ENCODE data around the gene SLC35F3. TPM values are rescaled to one million over a fixed set of nuclear protein-coding genes. Genes with fewer than 3 reads are reported as not detected.

SLC35F3 gene
- polyA plus RNA-seq, 1 donor from 2014 or later: 13.9 TPM

DNA sequence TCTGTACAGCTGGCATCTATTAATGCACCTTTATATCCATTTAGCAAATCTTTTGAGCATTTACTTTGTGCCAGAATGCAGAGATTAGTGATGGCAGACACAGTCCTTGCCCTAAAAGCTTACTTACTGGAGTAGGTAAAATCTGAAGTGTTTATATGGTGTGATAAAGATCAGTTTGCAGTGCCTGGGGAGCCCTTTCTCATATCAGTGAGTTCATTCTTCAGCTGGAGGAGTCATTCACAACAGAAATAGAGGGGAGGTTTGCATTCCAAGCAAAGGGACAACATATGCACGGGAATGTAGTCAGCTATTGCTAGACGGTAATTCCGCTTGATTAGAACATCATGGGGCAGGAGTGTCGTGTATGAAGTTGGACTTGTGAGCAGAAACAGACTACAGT lies 8.4 kb downstream of the SLC35F3 start:
- H3K4me3 ChIP-seq (ENCODE audit: low read length): no peak overlapping the region
- no peaks in the 10 kb centered on the region for H3K9me2 ChIP-seq (ENCODE audit: insufficient read depth, low read length)
- H3K27me3 ChIP-seq (ENCODE audit: insufficient read depth, low read depth, low read length): no peaks in the 10 kb centered on the region
- no peaks in the 10 kb centered on the region for H3K36me3 ChIP-seq (ENCODE audit: insufficient read depth, low read length)
- H4K20me1 ChIP-seq (ENCODE audit: insufficient read depth): no peaks in the 10 kb centered on the region
- TF ChIP-seq MXI1 (conservative IDR thresholded peaks at IDR 0.05; ENCODE audit: poor library complexity, severe bottlenecking) (no peak), EZH2 (IDR thresholded peaks at IDR 0.05; ENCODE audit: borderline replicate concordance, insufficient read depth, low read length, poor library complexity, severe bottlenecking) (no peak)
- TF ChIP-seq, protein P1, sequence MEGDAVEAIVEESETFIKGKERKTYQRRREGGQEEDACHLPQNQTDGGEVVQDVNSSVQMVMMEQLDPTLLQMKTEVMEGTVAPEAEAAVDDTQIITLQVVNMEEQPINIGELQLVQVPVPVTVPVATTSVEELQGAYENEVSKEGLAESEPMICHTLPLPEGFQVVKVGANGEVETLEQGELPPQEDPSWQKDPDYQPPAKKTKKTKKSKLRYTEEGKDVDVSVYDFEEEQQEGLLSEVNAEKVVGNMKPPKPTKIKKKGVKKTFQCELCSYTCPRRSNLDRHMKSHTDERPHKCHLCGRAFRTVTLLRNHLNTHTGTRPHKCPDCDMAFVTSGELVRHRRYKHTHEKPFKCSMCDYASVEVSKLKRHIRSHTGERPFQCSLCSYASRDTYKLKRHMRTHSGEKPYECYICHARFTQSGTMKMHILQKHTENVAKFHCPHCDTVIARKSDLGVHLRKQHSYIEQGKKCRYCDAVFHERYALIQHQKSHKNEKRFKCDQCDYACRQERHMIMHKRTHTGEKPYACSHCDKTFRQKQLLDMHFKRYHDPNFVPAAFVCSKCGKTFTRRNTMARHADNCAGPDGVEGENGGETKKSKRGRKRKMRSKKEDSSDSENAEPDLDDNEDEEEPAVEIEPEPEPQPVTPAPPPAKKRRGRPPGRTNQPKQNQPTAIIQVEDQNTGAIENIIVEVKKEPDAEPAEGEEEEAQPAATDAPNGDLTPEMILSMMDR (IDR thresholded peaks at IDR 0.05; ENCODE audit: poor library complexity, severe bottlenecking): no peak
- H3K4me2 ChIP-seq (ENCODE audit: low read length): no peak overlapping the region
- H3K9ac ChIP-seq (ENCODE audit: low read length): no peak overlapping the region
- H3K9me3 ChIP-seq (ENCODE audit: low read length): no peaks in the 10 kb centered on the region
- H3K27ac ChIP-seq (ENCODE audit: low read length): no peak overlapping the region
- H3F3A ChIP-seq (ENCODE audit: insufficient read depth, low read length, poor library complexity, severe bottlenecking): no peaks in the 10 kb centered on the region
- H2AFZ ChIP-seq (ENCODE audit: low read depth, low read length): no peak overlapping the region
- H3K79me2 ChIP-seq (replicated peaks; ENCODE audit: insufficient read depth, low read length): no peaks in the 10 kb centered on the region

DNA sequence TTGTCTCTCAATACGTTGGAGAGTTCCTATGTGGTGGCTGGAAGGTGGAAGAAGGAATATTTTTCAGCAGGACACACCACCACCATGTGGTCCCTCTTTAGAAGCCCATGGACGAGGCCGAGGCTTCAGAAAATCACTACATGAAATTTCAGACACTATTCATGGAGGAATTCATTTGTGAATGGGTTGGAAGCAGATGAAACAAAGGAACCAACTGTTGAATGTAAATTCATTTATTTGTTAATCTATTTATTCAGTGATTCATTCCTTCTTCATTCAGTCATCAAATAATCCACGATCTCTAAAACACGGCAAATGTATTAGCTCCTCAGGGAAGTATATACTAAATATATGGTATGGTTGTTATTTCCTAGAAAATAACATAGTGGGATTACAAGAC lies 12.2 kb downstream of the SLC35F3 start:
- Histone ChIP-seq H3K9me3 (ENCODE audit: low read length) (no peaks in the 10 kb centered on the region), H3K4me2 (ENCODE audit: low read length) (no peak overlapping the region), H3K9ac (ENCODE audit: low read length) (no peak overlapping the region), H3K27me3 (ENCODE audit: insufficient read depth, low read depth, low read length) (no peaks in the 10 kb centered on the region), H3K4me3 (ENCODE audit: low read length) (no peak overlapping the region), H3K36me3 (ENCODE audit: insufficient read depth, low read length) (no peaks in the 10 kb centered on the region), H3K79me2 (replicated peaks; ENCODE audit: insufficient read depth, low read length) (no peaks in the 10 kb centered on the region), H3K27ac (ENCODE audit: low read length) (no peak overlapping the region), H2AFZ (ENCODE audit: low read depth, low read length) (no peak overlapping the region), H3F3A (ENCODE audit: insufficient read depth, low read length, poor library complexity, severe bottlenecking) (no peaks in the 10 kb centered on the region), H4K20me1 (ENCODE audit: insufficient read depth) (no peaks in the 10 kb centered on the region), H3K9me2 (ENCODE audit: insufficient read depth, low read length) (no peaks in the 10 kb centered on the region)
- TF ChIP-seq MXI1 (conservative IDR thresholded peaks at IDR 0.05; ENCODE audit: poor library complexity, severe bottlenecking): no peak

DNA sequence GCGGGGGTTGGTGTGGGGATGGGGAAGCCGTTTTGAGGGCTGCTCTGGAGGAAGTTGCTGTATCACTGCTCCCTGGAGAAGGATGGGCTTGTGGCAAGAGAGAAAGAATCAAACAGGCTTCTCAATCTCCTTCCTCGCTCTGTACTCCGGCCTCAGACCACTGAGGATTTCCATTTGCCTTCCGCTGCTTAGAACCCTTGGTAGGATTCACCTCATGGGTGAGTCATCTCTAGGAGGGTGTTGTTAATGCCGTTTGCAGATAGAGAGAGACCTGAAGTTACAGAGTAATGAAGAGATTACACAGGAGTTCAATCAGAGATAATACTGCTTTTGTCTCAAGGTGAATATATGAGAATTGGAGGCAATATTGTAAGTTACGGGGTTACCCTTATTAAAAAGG lies 15.3 kb downstream of the SLC35F3 start:
- H3K9me2 ChIP-seq (ENCODE audit: insufficient read depth, low read length): no peaks in the 10 kb centered on the region
- TF ChIP-seq SMC3 (conservative IDR thresholded peaks at IDR 0.05; ENCODE audit: poor library complexity): no peak
- TF ChIP-seq RAD21 (conservative IDR thresholded peaks at IDR 0.05): no peak
- TF ChIP-seq, protein P1 (IDR thresholded peaks at IDR 0.05; ENCODE audit: poor library complexity, severe bottlenecking): no peak
- TF ChIP-seq, protein P2, sequence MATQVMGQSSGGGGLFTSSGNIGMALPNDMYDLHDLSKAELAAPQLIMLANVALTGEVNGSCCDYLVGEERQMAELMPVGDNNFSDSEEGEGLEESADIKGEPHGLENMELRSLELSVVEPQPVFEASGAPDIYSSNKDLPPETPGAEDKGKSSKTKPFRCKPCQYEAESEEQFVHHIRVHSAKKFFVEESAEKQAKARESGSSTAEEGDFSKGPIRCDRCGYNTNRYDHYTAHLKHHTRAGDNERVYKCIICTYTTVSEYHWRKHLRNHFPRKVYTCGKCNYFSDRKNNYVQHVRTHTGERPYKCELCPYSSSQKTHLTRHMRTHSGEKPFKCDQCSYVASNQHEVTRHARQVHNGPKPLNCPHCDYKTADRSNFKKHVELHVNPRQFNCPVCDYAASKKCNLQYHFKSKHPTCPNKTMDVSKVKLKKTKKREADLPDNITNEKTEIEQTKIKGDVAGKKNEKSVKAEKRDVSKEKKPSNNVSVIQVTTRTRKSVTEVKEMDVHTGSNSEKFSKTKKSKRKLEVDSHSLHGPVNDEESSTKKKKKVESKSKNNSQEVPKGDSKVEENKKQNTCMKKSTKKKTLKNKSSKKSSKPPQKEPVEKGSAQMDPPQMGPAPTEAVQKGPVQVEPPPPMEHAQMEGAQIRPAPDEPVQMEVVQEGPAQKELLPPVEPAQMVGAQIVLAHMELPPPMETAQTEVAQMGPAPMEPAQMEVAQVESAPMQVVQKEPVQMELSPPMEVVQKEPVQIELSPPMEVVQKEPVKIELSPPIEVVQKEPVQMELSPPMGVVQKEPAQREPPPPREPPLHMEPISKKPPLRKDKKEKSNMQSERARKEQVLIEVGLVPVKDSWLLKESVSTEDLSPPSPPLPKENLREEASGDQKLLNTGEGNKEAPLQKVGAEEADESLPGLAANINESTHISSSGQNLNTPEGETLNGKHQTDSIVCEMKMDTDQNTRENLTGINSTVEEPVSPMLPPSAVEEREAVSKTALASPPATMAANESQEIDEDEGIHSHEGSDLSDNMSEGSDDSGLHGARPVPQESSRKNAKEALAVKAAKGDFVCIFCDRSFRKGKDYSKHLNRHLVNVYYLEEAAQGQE (IDR thresholded peaks at IDR 0.05; ENCODE audit: borderline replicate concordance): no peak
- no peak for TF ChIP-seq TAF1 (IDR thresholded peaks at IDR 0.05; ENCODE audit: low read depth)
- no peak for TF ChIP-seq EZH2 (IDR thresholded peaks at IDR 0.05; ENCODE audit: borderline replicate concordance, insufficient read depth, low read length, poor library complexity, severe bottlenecking)
- no peak for TF ChIP-seq EP300 (conservative IDR thresholded peaks at IDR 0.05; ENCODE audit: poor library complexity, severe bottlenecking)
- no peak for TF ChIP-seq POLR2AphosphoS5 (IDR thresholded peaks at IDR 0.05)
- TF ChIP-seq MXI1 (conservative IDR thresholded peaks at IDR 0.05; ENCODE audit: poor library complexity, severe bottlenecking): no peak

More for the DNA sequence above, 15.3 kb downstream of the SLC35F3 start:
- Histone ChIP-seq H3K79me2 (replicated peaks; ENCODE audit: insufficient read depth, low read length) (no peaks in the 10 kb centered on the region), H3K4me3 (ENCODE audit: low read length) (no peak overlapping the region), H3K27ac (ENCODE audit: low read length) (no peak overlapping the region), H3K4me2 (ENCODE audit: low read length) (no peak overlapping the region), H3K36me3 (ENCODE audit: insufficient read depth, low read length) (no peaks in the 10 kb centered on the region), H2AFZ (ENCODE audit: low read depth, low read length) (no peak overlapping the region), H3K9ac (ENCODE audit: low read length) (no peak overlapping the region), H4K20me1 (ENCODE audit: insufficient read depth) (no peaks in the 10 kb centered on the region), H3K27me3 (ENCODE audit: insufficient read depth, low read depth, low read length) (no peaks in the 10 kb centered on the region), H3F3A (ENCODE audit: insufficient read depth, low read length, poor library complexity, severe bottlenecking) (no peaks in the 10 kb centered on the region), H3K9me3 (ENCODE audit: low read length) (no peaks in the 10 kb centered on the region)
